ES-I3 (cell line): ENCODE data around the gene ARFGEF2.
"Not testable (repeated sequence)": the region's sequence is repeated elsewhere in the genome, so short reads cannot be mapped to it uniquely, and the experiment has no call there.

Experiments
- H3K36me3 ChIP-seq: 2 replicates; pipeline ENCODE4 v1.6.1; 2013; ENCODE audit warnings: mild to moderate bottlenecking, low read length, control low read depth, moderate library complexity; ENCODE audit not compliant: insufficient read depth
- H3K4me1 ChIP-seq: 2 replicates; pipeline ENCODE4 v1.6.1; 2013; ENCODE audit warnings: mild to moderate bottlenecking, control low read depth, low read length; ENCODE audit not compliant: insufficient read depth
- H3K9ac ChIP-seq: 2 replicates; pipeline ENCODE4 v1.6.1; 2013; ENCODE audit warnings: low read depth, mild to moderate bottlenecking, low read length, moderate library complexity
- H3K9me3 ChIP-seq: 2 replicates; pipeline ENCODE4 v1.6.1; 2013; ENCODE audit warnings: mild to moderate bottlenecking, low read length, moderate library complexity; ENCODE audit not compliant: control insufficient read depth, insufficient read depth

Gene ARFGEF2

DNA sequence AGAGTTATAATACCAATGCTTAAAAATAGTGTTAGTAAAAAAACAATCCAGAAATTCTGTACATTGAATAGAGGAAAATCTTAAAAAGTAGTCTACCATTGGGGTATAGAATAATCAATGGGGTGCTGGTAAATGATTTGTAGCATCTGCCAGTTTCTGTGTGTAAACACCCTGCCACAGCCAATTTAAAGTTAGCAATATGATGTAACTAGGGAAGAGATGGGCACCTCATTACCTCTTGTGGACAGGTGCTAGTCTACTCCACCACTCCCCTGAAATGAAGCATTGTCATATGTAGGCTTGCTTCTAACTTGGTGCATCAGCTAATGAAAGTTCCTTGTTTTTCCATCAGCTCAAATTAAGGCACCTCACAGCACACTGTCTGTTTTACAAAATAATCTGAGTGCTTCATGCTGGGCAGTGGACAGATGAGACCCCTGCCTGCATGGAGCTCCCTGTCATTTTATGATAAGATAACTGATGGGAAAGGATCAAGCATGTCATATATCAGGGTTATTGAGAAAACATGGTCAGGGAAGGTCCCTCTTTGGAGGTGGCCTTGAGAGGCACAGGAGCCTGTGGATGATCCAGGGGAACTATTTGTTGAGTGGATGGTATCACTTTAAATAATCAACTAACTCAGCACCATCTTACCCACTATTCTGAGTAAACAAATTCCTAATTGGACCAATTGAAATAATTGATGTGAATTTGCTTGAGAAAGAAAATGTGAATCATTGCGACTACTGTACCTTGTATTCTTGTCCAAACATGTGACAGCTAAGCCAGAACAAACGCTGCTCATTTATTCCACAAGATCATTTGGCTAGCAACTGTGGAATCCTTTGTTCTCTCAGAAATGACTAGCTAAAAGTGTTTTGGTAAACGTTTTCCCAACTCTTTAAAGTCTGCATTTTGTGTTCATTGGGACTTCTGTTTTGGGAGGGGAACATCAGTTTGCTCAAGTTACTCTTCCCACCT lies 78.7 kb downstream of the ARFGEF2 start:
- Histone ChIP-seq H3K9ac (no peak overlapping the region), H3K4me1 (no peaks in the 10 kb centered on the region), H3K9me3 (no peaks in the 10 kb centered on the region), H3K36me3 (peaks cover 11% of the 10 kb centered on the region)

DNA sequence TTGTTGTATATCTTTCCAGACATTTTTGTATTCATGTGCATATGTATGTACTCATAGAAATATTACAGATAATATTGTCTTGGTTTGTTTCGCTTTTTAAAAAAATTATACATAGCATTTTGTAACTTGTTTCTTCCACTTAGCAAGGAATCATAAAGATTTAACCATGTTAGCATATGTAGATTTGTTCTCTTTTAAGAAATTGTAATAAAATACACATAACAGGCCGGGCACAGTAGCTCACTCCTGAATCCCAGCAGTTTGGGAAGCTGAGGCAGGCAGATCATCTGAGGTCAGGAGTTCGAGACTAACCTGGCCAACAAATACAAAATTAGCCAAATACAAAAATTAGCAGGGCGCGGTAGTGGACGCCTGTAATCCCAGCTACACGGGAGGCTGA lies 80.2 kb downstream of the ARFGEF2 start:
- Histone ChIP-seq H3K9me3 (no peaks in the 10 kb centered on the region), H3K36me3 (peaks cover 8% of the 10 kb centered on the region), H3K9ac (no peak overlapping the region), H3K4me1 (no peaks in the 10 kb centered on the region)

DNA sequence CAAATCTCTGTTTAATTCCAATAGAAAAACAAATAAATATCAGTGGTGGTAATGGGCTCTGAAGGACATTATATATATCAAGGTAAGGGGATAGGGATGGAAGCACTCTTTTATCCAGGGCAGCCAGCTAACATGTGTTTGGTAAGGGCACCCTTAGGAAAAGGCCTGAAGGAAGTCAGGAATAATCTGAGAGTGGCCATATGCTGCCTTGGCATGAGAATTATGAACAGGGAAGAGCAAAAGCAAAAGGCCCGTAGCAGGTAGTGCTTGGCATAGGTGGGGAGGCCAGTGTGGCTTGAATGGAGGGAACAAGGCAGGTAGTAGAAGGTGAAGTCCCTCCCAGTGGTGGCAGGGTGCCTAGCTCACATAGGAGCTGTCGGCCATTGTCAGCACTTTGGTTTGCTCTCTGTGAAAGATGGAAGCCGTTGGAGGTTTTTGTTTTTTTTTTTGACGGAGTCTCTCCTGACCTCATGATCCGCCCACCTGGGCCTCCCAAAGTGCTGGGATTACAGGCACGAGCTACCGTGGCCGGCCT lies 85.0 kb downstream of the ARFGEF2 start:
- Histone ChIP-seq H3K4me1 (no peaks in the 10 kb centered on the region), H3K9ac (no peak overlapping the region), H3K9me3 (no peaks in the 10 kb centered on the region), H3K36me3 (peaks cover 5% of the 10 kb centered on the region)

DNA sequence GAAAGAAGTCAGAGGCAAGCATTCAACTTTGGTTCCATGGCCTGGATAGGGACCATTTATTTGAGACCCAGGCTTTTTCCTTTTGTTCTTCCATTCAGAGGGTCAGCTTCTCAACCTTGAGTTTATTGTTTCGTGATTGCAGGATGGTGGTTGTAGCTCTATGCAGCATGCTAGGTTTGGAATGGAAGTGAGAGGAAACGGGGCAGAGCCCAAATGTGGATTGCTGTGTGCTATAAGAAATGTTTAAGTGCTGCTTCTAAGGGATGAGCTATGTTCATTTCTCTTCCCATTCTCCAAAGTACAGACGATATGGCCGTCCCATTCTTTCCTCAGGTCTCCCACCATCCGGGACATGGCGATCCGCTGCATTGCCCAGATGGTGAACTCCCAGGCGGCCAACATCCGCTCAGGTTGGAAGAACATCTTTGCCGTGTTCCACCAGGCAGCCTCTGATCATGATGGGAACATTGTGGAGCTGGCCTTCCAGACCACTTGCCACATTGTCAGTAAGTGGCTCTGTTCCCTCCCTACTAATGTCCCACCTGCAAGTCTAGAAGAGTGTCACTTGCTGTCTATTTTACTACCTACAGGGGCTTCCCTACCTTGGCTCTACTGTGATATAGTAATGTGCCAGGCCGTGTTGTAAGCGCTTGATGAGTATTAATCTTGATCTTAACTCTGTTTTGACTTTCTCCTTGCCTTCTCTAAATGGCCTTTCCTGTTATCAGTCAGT lies 88.6 kb downstream of the ARFGEF2 start:
- H3K9ac ChIP-seq: no peak overlapping the region
- peaks cover 19% of the 10 kb centered on the region for H3K36me3 ChIP-seq
- H3K4me1 ChIP-seq: no peaks in the 10 kb centered on the region
- H3K9me3 ChIP-seq: no peaks in the 10 kb centered on the region

DNA sequence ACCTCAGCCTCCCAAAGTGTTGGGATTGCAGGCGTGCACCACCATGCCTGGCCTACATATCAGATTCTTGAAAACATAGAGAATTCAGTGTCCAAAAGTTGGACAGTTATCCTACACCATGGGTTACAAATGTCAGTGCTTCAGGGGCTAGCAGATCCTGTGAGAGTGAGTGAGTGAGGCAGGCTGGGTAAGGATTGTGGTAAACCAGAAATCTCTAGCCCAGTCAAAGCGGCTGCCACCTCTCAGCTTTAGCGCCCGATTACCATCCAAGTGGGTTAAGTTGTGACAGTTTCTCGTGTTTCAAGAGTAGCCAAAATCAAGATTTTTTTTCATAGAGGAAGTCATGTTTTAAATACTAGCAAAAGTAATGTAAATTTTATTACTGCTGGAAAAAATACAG lies 102.7 kb downstream of the ARFGEF2 start:
- Histone ChIP-seq H3K36me3 (peaks cover 13% of the 10 kb centered on the region), H3K9ac (no peak overlapping the region), H3K9me3 (no peaks in the 10 kb centered on the region), H3K4me1 (no peaks in the 10 kb centered on the region)

DNA sequence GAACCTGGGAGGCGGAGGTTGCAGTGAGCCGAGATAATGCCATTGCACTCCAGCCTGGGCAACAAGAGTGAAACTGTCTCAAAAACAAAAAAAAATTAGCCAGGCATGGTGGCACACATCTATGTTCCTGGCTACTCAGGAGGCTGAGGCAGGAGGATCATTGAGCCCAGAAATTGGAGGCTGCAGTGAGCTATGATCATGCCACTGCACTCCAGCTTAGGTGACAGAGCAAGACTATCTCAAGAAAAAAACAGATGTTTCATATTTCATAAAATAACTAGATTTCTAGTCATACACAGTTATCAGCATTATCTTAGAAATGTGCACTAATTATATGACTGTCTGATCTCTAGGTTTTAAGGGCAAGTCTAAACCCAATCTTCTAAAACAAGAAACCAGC lies 106.7 kb downstream of the ARFGEF2 start:
- peaks cover 17% of the 10 kb centered on the region for H3K36me3 ChIP-seq
- H3K9ac ChIP-seq, H3K4me1 ChIP-seq, H3K9me3 ChIP-seq: not testable (repeated sequence)

DNA sequence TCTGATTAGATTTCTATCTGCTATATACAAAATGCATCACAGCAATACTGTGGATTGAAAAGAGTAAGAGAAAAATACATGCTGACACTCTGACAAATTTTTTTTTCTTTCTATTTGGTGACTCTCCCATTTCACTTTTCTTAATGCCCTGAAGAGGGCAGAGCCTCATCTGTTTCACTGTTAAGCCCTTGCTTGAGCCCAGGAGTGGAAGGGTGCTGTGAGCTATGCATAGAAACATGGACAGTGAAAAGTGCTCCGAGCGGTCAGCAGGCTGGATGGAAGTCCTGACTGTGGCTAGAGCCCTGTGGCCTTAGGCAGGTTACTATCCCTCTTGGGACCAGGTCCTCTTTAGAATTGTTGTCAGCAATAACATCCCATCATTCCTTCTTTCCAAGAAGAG lies 107.2 kb downstream of the ARFGEF2 start:
- no peaks in the 10 kb centered on the region for H3K4me1 ChIP-seq
- peaks cover 21% of the 10 kb centered on the region for H3K36me3 ChIP-seq
- no peaks in the 10 kb centered on the region for H3K9me3 ChIP-seq

DNA sequence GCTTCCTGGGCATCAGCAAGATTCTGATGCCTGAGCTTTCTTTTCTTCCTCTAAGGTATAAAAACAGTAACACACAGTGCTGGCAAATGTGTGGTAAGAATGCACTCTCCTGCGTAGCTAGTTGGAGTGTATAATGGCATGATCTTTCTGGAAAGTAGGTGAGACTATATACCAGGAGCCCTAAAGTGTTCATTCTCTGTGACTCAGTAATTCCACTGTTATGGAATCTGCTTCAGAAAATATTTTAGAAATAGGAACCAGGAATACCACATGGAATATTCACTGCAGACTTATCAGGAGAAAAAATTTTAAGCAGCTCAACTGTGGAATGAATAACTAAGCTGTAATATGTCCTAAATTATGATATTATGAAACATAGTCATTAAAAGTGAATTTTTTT lies 107.7 kb downstream of the ARFGEF2 start:
- Histone ChIP-seq H3K4me1 (no peaks in the 10 kb centered on the region), H3K9ac (no peak overlapping the region), H3K36me3 (peaks cover 21% of the 10 kb centered on the region), H3K9me3 (no peaks in the 10 kb centered on the region)

More for the DNA sequence above, 107.2 kb downstream of the ARFGEF2 start:
- no peak overlapping the region for H3K9ac ChIP-seq

DNA sequence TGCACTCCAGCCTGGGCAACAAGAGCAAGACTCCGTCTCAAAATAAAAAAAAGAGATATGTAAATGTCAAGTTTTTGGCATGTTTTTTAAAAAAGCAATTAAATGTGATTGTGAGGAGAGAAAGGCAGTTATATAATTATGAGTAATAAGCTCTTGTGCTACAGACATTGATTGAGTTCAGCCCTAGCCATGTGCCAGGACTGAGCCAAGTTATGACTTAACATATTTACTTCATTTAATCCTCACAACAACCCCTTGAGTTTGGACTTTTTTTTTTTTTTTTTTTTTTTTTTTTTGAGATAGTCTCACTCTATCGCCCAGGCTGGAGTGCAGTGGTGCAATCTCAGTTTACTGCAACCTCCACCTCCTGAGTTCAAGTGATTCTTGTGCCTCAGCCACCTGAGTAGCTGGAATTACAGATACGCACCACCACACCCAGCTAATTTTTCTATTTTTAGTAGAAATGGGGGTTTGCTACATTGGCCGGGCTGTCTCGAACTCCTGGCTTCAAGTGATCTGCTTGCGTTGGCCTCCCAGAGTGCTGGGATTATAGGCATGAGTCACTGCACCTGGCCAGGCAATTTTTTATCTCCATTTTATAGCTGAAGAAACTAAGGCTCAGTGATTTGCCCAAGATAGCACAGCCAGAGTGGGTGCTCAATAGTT lies 109.6 kb downstream of the ARFGEF2 start:
- Histone ChIP-seq H3K36me3 (peaks cover 17% of the 10 kb centered on the region), H3K9ac (no peak overlapping the region), H3K4me1 (no peaks in the 10 kb centered on the region), H3K9me3 (no peaks in the 10 kb centered on the region)

DNA sequence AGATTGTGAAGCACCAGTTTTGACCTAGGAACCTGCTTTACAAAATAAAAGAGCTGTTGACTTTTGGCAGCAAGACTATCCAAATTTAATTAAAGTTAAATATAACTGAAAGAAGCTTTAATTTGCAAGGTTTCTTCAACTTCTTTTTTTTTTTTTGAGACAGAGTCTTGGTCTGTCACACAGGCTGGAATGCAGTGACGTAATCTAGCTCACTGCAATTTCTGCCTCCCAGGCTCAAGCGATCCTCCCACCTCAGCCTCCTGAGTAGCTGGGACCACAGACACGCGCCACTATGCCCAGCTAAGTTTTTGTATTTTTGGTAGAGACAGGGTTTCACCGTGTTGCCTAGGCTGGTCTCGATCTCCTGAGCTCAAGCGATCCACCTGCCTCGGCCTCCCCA lies 110.9 kb downstream of the ARFGEF2 start:
- H3K9me3 ChIP-seq: no peaks in the 10 kb centered on the region
- H3K36me3 ChIP-seq: peaks cover 17% of the 10 kb centered on the region
- H3K9ac ChIP-seq: no peak overlapping the region
- no peaks in the 10 kb centered on the region for H3K4me1 ChIP-seq

DNA sequence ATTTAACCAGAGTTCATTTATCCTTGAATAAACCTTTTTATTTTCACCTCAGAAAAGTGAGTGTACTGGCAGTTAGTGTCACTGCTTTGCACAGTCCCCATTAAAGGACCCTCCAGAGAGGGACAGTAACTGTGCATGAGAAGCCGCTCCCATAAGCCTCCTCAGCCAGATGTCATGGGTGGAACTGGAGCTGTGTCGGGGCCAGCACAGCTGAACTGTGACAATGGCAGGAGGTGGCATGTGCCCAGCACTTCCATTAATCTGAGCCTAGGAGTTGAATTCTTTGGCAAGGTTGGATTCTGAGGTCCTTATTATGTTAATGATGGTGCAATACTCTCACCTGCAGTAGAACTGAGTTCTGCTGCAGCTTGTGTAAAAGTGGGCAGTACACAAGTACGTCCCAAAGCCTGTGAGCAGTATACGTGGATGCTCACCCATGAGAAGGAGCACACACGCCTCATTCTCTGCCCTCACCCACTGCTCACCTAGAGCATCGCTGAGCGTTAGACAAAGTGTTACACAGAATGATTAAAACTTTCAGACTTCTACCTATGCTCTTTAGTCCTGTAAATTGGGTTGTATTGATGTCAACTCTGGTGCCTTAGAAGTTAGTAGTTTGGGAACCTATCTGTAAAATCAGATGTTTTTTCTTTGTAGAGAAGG lies 112.7 kb downstream of the ARFGEF2 start:
- Histone ChIP-seq H3K9me3 (no peaks in the 10 kb centered on the region), H3K4me1 (no peaks in the 10 kb centered on the region), H3K36me3 (peaks cover 12% of the 10 kb centered on the region), H3K9ac (no peak overlapping the region)

DNA sequence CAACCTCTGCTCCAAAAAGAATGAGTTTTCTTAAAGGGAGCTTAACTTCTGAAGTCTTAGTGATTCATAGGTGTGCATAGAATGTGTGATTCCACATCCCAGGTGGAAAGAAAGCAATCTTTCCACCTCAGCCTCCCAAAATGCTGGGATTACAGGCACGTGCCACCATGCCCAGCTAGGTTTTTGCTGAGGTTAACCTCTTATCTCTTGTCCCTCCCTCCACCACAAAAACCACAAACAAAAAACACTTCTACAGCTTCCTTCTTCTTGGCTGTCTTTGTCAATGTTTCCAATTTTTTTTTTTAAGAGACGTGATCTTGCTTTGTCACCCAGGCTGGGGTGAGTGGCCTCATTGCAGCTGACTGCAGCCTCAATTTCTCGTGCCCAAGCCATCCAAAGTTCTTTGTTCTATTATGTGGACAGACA lies 116.5 kb downstream of the ARFGEF2 start:
- no peaks in the 10 kb centered on the region for H3K9me3 ChIP-seq
- peaks cover 5% of the 10 kb centered on the region for H3K36me3 ChIP-seq
- no peak overlapping the region for H3K9ac ChIP-seq
- no peaks in the 10 kb centered on the region for H3K4me1 ChIP-seq

DNA sequence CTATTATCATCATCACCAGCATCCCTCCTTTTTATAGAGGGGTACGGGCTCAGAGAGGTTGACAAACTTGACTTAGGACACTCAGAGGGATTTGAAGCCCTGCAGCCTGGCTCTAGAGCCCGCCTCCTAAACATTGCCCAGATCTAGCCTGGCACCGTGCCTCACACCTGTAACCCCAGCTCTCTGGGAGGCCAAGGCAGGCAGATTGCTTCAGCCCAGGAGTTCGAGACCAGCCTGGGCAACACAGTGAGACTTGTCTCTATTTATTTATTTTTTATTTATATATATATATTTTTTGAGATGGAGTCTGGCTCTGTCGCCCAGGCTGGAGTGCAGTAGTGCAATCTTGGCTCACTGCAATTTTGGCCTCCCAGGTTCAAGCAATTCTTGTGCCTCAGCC lies 118.3 kb downstream of the ARFGEF2 start:
- H3K36me3 ChIP-seq: no peaks in the 10 kb centered on the region
- no peak overlapping the region for H3K9ac ChIP-seq
- no peaks in the 10 kb centered on the region for H3K4me1 ChIP-seq
- H3K9me3 ChIP-seq: no peaks in the 10 kb centered on the region

DNA sequence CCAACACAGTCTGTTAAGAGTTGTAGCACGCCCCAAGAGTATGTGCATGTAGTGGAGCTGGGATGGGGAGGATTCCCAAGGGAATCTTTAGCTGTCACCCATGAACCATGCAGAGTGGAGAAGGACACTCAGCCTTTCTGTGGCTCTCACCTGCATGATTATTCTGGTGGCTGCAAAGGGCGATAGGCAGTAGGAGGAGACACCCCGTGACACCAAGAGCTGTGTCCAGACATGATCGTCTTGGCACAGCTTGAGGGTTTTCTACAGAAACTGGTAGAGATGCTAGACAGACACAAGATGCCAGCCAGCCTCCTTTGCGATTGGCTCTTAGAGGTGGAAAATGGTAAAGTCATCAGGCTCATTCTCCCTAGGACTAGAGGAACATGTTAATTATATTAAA lies 121.5 kb downstream of the ARFGEF2 start:
- no peak overlapping the region for H3K9ac ChIP-seq

More for the DNA sequence above, 121.5 kb downstream of the ARFGEF2 start:
- H3K9me3 ChIP-seq: no peaks in the 10 kb centered on the region
- H3K36me3 ChIP-seq: no peaks in the 10 kb centered on the region
- H3K4me1 ChIP-seq: no peaks in the 10 kb centered on the region
